ENCODE results near the gene CYP27C1.
"Not testable (repeated sequence)": the region's sequence is repeated elsewhere in the genome, so short reads cannot be mapped to it uniquely, and the experiment has no call there.

CYP27C1 gene

GRCh38 chr2:127229555-127229954, 9.5 kb upstream of the CYP27C1 start:
- H2AFZ ChIP-seq (ENCODE audit: low read length): no peak overlapping the region
- H3K36me3 ChIP-seq (ENCODE audit: insufficient read depth, low read length): no peaks in the 10 kb centered on the region
- no peak overlapping the region for H3K4me2 ChIP-seq (ENCODE audit: low read length)
- H3K9me2 ChIP-seq (ENCODE audit: low read depth, low read length): no peaks in the 10 kb centered on the region
- no peak overlapping the region for H3K4me3 ChIP-seq (ENCODE audit: low read depth, low read length, poor library complexity, severe bottlenecking)
- no peaks in the 10 kb centered on the region for H3K4me1 ChIP-seq (ENCODE audit: insufficient read depth, low read length, severe bottlenecking)
- H4K20me1 ChIP-seq (ENCODE audit: insufficient read depth, low read length): no peaks in the 10 kb centered on the region
- H3F3A ChIP-seq (ENCODE audit: insufficient read depth, low read length): no peaks in the 10 kb centered on the region
- no peaks in the 10 kb centered on the region; the same call in 1 of the 2 replicates for H3K9me3 ChIP-seq (ENCODE audit: low read length)
- no peaks in the 10 kb centered on the region for H3K79me2 ChIP-seq (ENCODE audit: insufficient read depth, low read length)
- H3K27ac ChIP-seq (ENCODE audit: low read depth, low read length, poor library complexity, severe bottlenecking): no peak overlapping the region
- TF ChIP-seq EZH2 (IDR thresholded peaks at IDR 0.05; ENCODE audit: borderline replicate concordance, low read length): no peak
- no peak overlapping the region for H3K9ac ChIP-seq (ENCODE audit: low read length)
- H3K27me3 ChIP-seq (ENCODE audit: insufficient read depth, low read length): no peaks in the 10 kb centered on the region

DNA sequence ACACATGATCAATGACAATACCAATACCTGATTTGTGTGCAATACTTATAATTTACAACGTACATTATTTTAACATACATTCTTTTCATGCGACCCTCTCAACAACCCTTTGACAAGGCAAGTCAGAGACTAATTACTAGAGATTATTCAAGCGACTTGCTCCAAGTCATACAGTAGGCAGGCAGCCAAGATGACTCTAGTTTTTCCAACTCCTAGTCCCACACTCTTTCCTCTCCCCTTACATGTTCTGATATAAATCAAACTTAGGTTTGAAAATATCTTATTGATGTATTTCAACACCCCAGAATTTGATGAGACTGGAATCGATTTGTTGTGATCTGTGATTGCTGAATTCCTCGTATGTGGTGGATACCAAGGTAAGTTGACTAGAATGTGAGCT, 8.0 kb upstream of the CYP27C1 start:
- TF ChIP-seq EZH2 (IDR thresholded peaks at IDR 0.05; ENCODE audit: borderline replicate concordance, low read length) (no peak), CTCF (IDR thresholded peaks at IDR 0.05; ENCODE audit: low read length) (no peak)
- Histone ChIP-seq H3K9ac (ENCODE audit: low read length) (no peak overlapping the region), H3K4me3 (ENCODE audit: low read depth, low read length, poor library complexity, severe bottlenecking) (no peak overlapping the region), H3K79me2 (ENCODE audit: insufficient read depth, low read length) (no peaks in the 10 kb centered on the region), H4K20me1 (ENCODE audit: insufficient read depth, low read length) (no peaks in the 10 kb centered on the region), H3K4me1 (ENCODE audit: insufficient read depth, low read length, severe bottlenecking) (no peaks in the 10 kb centered on the region), H3F3A (ENCODE audit: insufficient read depth, low read length) (no peaks in the 10 kb centered on the region), H2AFZ (ENCODE audit: low read length) (no peak overlapping the region), H3K9me2 (ENCODE audit: low read depth, low read length) (no peaks in the 10 kb centered on the region), H3K27me3 (ENCODE audit: insufficient read depth, low read length) (no peaks in the 10 kb centered on the region), H3K27ac (ENCODE audit: low read depth, low read length, poor library complexity, severe bottlenecking) (no peak overlapping the region), H3K4me2 (ENCODE audit: low read length) (no peak overlapping the region), H3K36me3 (ENCODE audit: insufficient read depth, low read length) (no peaks in the 10 kb centered on the region), H3K9me3 (ENCODE audit: low read length) (no peaks in the 10 kb centered on the region; the same call in 1 of the 2 replicates)

DNA sequence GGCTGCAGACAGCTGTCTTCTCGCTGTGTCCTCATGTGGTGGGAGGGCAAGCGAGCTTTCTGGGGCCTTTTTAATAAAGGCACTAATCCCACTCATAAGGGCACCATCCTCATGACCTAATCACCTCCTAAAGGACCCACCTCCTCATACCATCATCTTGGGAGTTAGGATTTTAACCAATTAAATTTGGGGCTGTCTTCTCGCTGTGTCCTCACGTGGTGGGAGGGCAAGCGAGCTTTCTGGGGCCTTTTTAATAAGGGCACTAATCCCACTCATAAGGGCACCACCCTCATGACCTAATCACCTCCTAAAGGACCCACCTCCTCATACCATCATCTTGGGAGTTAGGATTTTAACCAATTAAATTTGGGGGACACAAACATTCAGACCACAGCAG, 7.2 kb upstream of the CYP27C1 start:
- not testable (repeated sequence) for H3K4me1 ChIP-seq (ENCODE audit: insufficient read depth, low read length, severe bottlenecking); H3K9me2 ChIP-seq (ENCODE audit: low read depth, low read length); H3K4me3 ChIP-seq (ENCODE audit: low read depth, low read length, poor library complexity, severe bottlenecking); H3K9ac ChIP-seq (ENCODE audit: low read length); H3K27ac ChIP-seq (ENCODE audit: low read depth, low read length, poor library complexity, severe bottlenecking); H3K4me2 ChIP-seq (ENCODE audit: low read length); H3K27me3 ChIP-seq (ENCODE audit: insufficient read depth, low read length); H3K9me3 ChIP-seq (ENCODE audit: low read length); H2AFZ ChIP-seq (ENCODE audit: low read length); H3F3A ChIP-seq (ENCODE audit: insufficient read depth, low read length); H3K79me2 ChIP-seq (ENCODE audit: insufficient read depth, low read length); H4K20me1 ChIP-seq (ENCODE audit: insufficient read depth, low read length); H3K36me3 ChIP-seq (ENCODE audit: insufficient read depth, low read length)

GRCh38 chr2:127226520-127227263, 6.6 kb upstream of the CYP27C1 start:
- Histone ChIP-seq H3K4me3 (ENCODE audit: low read depth, low read length, poor library complexity, severe bottlenecking) (no peak overlapping the region), H3K36me3 (ENCODE audit: insufficient read depth, low read length) (no peaks in the 10 kb centered on the region), H3K9ac (ENCODE audit: low read length) (no peak overlapping the region), H3K4me1 (ENCODE audit: insufficient read depth, low read length, severe bottlenecking) (no peaks in the 10 kb centered on the region), H3K4me2 (ENCODE audit: low read length) (no peak overlapping the region), H3K27ac (ENCODE audit: low read depth, low read length, poor library complexity, severe bottlenecking) (no peak overlapping the region), H3K79me2 (ENCODE audit: insufficient read depth, low read length) (no peaks in the 10 kb centered on the region), H3K9me2 (ENCODE audit: low read depth, low read length) (no peaks in the 10 kb centered on the region), H3F3A (ENCODE audit: insufficient read depth, low read length) (no peaks in the 10 kb centered on the region), H3K27me3 (ENCODE audit: insufficient read depth, low read length) (no peaks in the 10 kb centered on the region), H4K20me1 (ENCODE audit: insufficient read depth, low read length) (no peaks in the 10 kb centered on the region), H2AFZ (ENCODE audit: low read length) (no peak overlapping the region), H3K9me3 (ENCODE audit: low read length) (no peaks in the 10 kb centered on the region; the same call in 1 of the 2 replicates)
- no peak for TF ChIP-seq CTCF (IDR thresholded peaks at IDR 0.05; ENCODE audit: low read length)
- no peak for TF ChIP-seq EZH2 (IDR thresholded peaks at IDR 0.05; ENCODE audit: borderline replicate concordance, low read length)

Data from OCI-LY1 (cell line).